Measurements from ENCODE around the gene GOLPH3L.
"Not testable (repeated sequence)": the region's sequence is repeated elsewhere in the genome, so short reads cannot be mapped to it uniquely, and the experiment has no call there.

Gene GOLPH3L

GRCh38 chr1:150615346-150616201 lies 81.4 kb downstream of the GOLPH3L start:
- DNase-seq (ENCODE audit: low read depth in 2 of 2) = no peak

GRCh38 chr1:150613061-150613920 lies 83.7 kb downstream of the GOLPH3L start:
- DNase-seq (ENCODE audit: low read depth in 2 of 2) = peak in 1 of 2 donors; percentile 43

- DNase-seq (ENCODE audit: low read depth in 2 of 2) = no peak
These were observed 85.0 kb downstream of the GOLPH3L start for GRCh38 chr1:150612014-150612345.

- no peak for DNase-seq (ENCODE audit: low read depth in 2 of 2)
These were observed 86.4 kb downstream of the GOLPH3L start for GRCh38 chr1:150610576-150610975.

GRCh38 chr1:150609732-150610131 lies 87.2 kb downstream of the GOLPH3L start:
- DNase-seq (ENCODE audit: low read depth in 2 of 2) = no peak

GRCh38 chr1:150606463-150607142 lies 90.4 kb downstream of the GOLPH3L start:
- no peak for DNase-seq (ENCODE audit: low read depth in 2 of 2)

- not testable (repeated sequence) for DNase-seq (ENCODE audit: low read depth in 2 of 2)
These were observed 91.6 kb downstream of the GOLPH3L start for GRCh38 chr1:150605451-150605731.

GRCh38 chr1:150604226-150604588 lies 92.7 kb downstream of the GOLPH3L start:
- no peak for DNase-seq (ENCODE audit: low read depth in 2 of 2)

GRCh38 chr1:150603711-150604110 lies 93.2 kb downstream of the GOLPH3L start:
- DNase-seq (ENCODE audit: low read depth in 2 of 2) = no peak

- DNase-seq (ENCODE audit: low read depth in 2 of 2) = not testable (repeated sequence)
These were observed 94.6 kb downstream of the GOLPH3L start for GRCh38 chr1:150602372-150602771.

- no peak for DNase-seq (ENCODE audit: low read depth in 2 of 2)
These were observed 95.4 kb downstream of the GOLPH3L start for GRCh38 chr1:150601540-150601939.

- not testable (repeated sequence) for DNase-seq (ENCODE audit: low read depth in 2 of 2)
These were observed 98.6 kb downstream of the GOLPH3L start for GRCh38 chr1:150598346-150598745.

GRCh38 chr1:150596976-150597375 lies 100.0 kb downstream of the GOLPH3L start:
- DNase-seq (ENCODE audit: low read depth in 2 of 2) = no peak
